Hematopoietic multipotent progenitor cell (in vitro differentiated cells): ENCODE results near the gene POU2F3. TPM values are rescaled to one million over a fixed set of nuclear protein-coding genes. Genes with fewer than 3 reads are reported as not detected.

Experiments used
- DNase-seq, 3 donors: peaks; one replicate each; pipeline ENCODE4 v3.0.0-alpha.2; 2011 to 2015; ENCODE audit warnings: low read depth in 2 of 3, low spot score in 2 of 3
- total RNA-seq: library from RNA; depleted of rRNA; stranded (reverse); fragments of >200 nt; gene quantifications from one replicate; pipeline ENCODE4 v1.2.3, GENCODE V29; 2012

The POU2F3 gene
- total RNA-seq, 1 donor, result not detected

DNA sequence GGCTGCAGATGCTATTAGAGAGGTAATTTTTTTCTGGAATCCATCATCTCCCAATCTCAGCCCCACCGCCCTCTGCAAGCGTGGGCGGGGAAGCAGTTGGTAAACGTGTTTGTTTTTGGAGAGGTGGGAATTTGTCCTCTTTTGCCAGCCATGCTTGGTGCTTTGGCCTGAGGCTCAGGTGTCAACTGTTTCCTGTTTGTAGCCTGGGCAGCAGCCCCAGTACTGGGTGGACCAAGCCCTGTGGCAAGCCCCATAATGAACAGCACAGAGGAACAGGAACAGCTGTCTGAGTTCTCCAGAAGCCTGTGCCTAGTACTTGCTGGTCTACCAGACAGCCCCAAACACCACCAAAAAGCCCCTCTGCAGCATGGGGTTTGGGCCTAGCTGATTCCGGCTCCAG is 39.6 kb downstream of the POU2F3 start:
- no peak for DNase-seq

DNA sequence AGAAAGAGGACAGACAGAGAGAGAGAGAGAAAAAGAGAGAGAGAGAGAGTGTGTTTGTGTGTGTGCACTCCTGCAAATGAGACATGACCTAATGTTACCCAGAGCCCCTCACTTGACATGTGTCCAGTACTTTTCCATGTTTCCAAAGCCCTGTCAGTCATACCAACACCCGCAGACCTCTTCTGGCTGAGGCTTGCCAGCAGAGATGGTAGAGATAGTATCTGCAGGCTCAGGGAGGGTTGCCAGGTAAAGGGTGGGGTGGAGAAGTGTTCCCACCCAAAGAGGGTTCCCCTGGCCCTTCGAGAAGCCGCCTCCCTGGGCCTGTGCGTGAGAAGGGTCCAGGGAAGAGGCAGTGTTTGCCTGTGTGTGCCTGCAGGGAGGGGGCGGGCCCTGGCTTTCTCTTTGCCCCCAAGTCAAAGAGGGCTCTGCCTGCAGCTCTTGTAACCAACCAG is 40.7 kb downstream of the POU2F3 start:
- DNase-seq, result no peak

DNA sequence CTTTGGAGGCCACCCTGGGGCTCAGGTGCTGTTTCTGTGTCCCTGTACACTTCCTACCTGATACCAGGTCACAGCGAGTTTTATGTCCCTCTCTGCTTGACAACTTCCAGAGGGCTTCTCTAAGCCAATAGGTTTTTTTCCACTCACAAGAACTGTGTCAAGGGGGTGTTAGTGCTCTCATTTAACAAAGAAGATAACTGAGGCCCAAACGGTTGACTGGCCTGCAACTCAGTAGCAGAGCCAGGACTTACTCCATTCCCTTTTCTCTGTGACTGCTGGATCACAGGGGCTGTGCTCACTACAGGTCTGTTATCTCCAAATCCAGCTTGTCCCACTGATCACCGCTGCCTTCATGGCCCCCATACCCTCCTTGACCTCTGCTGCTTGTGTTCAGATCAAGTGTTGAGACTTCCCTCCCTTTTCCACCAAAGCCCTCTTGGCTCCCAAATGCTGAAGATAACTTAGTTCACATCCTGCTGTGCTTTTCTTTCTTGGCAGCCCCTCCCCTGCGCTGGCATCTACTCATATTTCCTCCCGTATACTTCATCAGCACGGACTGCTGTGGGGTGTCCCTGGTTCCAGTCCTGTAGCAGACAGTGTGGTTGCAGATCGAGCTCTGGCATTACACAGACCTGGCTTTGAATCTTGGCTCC is 41.3 kb downstream of the POU2F3 start:
- no peak for DNase-seq

DNA sequence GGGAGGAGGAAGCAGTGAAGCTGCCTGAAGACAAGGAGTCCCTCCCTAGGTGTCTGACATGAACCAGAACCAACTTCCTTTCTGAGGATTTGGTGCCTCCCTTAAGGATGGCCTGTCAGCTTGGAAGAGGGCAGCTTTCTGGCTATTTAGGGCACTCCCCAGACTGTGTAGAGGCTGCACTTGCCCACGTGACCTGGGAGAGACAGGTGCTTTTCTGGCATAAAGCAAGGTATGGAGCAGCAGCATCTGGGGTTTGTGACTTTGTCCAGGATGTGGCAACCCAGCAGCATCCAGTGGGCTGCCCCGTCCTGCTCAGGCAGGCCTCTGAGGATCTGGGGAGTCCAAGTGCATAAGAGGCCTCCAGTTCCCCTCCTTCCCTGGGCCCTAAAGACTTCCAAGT is 43.2 kb downstream of the POU2F3 start:
- no peak for DNase-seq

DNA sequence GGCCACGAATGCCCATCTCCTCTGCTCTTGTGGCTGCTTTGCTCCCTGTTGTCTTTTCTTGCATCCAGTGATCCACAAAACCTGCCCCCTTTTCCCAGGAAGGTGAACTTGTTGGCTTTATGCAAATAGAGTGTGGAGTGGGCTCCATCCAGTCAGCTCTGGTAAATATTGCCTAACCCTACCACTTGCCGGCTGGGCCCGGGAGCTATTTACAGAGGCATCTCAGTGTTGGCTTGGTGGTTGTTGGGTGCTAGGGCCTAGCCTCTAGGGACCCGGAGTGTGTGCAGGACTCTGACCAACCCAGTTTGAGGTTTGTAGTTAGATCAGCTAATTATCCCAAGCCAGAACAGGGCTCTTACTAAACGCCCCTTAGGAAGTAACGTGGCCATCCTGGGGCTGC is 44.3 kb downstream of the POU2F3 start:
- no peak for DNase-seq

DNA sequence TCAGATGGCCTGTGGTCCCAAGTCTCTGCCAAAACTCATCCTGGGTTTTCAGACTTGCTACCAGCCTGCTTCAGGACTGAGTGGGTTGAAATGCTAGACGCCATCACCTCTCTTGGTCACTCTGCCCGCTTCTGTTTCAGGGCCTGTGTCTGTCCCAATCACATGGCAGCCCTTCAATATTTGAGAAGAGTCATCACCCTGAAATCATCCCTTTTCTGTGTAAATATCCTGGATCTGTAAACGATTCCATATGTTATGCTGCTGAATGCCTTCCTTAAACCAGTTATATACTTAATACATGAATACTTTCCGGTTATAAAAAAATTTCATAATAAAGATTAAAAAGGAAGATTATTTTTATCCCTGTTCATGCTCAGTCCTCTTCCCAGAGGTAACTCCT is 45.3 kb downstream of the POU2F3 start:
- DNase-seq, result no peak

DNA sequence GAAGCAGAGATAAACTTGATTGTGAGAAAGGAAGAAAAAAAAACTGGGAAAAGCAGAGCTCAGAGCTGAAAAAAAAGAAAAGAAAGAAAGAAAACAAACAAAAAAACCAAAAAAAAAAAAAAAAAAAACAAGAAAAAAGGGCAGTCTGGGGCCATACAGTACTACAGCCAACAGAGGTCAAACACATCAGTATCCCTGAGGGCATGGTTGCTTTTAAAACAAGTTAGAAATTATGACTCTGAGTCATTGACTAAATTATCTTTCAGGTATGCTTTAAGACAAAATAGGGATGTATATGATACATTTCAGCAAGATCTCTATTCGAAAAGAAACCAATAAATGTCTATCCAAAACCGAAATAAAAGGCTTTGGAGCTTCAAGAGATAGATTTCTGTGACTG is 48.1 kb downstream of the POU2F3 start:
- DNase-seq, result no peak

DNA sequence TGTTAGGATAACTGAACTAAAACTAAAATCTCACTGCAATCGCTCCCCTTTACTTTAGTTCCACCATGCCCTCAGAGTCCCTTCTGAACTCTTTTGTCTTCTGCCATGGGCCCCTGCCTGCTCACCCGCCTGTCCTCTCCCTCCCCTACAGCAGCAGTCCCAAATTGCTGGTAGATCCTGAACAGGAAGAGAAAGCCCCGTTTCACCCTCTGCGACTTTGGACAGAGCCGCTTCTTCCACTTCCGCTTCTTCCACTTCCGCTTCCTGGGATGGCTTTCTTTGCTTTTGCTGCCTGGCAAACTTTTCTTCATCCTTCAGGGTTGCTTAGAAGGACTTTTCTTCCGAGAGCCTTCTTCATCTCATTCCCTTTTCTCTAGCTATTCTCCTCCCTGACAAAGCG is 49.5 kb downstream of the POU2F3 start:
- DNase-seq, result no peak

DNA sequence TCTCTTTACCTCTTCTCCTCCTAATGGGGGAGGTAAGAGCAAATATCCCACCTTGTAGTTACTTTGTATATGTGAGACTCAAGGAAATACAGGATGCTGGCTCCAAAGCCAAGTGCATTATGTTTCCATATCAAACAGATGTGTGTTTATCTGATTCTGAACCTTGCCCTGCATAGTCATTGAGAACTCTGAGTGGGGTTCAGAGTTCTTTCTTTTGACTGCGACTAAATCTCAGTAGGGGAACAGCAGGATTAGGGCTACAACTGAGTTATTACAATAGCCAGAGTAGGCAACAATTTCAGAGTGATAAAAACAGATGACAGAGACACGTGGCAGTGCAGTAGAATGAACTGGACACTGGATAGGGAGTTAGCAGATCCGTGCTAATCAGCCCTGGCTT is 51.0 kb downstream of the POU2F3 start:
- no peak for DNase-seq

DNA sequence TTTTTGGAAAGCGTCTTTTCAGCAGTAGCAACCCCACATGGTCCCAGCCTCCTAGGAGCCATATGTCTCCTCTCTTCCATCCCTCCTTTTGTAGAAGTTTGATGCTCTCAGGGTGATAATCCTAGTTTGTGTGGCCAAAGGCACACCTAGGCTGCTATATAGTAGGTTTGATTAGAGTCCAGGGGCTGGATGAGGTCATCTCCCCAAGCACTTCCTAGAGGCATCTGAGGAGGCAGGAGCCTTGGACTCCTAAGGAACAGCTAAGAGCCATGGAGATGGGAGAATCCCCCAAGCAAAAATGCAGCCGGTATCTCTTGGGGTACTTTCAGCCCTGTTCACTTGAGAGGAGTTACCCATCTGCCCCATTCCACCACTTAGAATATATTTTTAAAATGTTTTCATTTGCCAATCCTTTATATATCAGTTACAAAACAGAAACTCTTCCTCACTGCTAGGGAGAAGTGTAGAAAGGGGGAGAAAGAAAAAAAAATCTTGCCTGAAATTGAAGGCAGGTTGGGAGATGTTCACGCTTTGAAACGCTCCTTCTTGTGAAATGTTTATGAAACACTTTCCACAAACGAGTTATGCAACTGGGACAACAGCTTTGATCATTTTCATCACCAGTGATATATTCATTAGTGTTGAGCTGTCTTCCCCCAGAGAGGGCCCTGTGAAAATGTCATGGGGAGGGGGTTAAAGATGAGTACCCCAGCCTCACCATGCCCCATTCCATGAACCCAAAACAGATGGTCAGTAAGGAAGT is 53.3 kb downstream of the POU2F3 start:
- DNase-seq, result no peak

DNA sequence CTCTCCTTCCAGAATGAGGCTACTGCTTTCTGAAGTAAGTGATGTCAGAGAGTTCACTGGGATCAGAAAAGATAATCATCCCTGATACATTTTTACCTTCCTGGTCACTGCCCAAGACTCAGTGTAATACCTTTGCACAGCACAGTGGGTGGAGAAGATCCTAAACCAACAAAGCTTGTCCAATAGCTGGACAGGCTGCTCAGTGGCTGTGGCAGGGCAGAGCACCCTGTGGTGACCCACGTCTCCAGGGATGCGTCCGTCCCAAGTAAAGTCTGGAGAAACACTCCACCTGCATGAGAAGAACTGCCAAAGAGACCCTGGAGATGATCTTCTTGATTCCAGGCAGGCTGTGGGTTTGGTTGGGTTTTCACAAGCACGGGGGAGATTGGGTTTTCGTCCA is 54.2 kb downstream of the POU2F3 start:
- DNase-seq, result no peak

DNA sequence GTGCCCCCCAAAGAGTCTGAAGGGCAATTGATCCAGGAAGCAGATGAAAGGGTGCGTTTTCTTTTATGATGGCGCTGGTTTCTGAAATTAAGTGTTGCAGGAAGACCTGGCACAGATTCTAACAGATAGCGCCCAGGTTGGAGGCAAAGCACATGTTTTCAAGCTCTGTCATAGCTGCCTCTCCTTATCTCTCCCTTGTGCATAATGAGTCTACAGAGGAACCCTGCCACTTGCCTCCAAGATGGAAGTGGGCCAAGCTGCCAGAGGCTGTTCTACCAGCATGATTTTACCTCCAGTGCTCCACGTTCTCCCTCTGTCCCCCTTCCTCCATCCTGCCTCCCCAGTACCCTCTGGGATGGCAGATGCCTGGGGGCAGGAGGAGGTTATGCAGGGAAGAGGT is 55.2 kb downstream of the POU2F3 start:
- no peak for DNase-seq

DNA sequence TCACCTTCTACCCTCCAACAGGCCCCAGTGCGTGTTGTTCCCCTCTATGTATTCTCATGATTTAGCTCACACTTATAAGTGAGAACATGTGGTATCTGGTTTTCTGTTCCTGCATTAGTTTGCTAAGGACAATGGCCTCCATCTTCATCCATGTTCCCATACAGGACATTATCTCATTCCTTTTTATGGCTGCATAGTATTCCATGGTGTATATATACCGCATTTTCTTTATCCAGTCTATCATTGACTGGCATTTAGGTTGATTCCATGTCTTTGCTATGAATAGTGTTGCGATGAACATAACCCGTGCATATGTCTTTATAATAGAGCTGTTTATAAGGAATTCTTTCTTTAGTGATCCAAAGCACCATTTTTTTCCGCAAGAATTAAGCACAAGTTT is 56.6 kb downstream of the POU2F3 start:
- DNase-seq, result no peak

DNA sequence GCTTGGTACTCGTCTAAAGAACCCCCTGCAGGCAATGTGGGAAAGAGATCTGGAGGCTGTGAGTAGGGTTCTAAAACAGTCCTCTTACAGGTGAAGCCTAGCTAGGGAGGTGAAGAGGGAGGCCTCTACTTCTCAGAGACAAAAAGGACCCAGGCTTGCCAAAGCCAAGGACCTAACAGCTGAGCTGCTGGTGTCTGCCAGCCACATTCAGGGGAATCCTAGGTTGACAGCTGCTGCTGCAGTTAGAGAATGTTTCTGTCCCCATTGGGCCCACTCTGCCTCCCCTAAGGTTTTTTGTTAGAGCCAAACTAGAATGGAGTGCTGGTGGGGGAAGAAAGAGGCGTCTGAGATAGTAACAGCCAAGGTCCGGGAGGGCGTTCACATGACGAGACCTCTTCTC is 58.5 kb downstream of the POU2F3 start:
- no peak for DNase-seq

DNA sequence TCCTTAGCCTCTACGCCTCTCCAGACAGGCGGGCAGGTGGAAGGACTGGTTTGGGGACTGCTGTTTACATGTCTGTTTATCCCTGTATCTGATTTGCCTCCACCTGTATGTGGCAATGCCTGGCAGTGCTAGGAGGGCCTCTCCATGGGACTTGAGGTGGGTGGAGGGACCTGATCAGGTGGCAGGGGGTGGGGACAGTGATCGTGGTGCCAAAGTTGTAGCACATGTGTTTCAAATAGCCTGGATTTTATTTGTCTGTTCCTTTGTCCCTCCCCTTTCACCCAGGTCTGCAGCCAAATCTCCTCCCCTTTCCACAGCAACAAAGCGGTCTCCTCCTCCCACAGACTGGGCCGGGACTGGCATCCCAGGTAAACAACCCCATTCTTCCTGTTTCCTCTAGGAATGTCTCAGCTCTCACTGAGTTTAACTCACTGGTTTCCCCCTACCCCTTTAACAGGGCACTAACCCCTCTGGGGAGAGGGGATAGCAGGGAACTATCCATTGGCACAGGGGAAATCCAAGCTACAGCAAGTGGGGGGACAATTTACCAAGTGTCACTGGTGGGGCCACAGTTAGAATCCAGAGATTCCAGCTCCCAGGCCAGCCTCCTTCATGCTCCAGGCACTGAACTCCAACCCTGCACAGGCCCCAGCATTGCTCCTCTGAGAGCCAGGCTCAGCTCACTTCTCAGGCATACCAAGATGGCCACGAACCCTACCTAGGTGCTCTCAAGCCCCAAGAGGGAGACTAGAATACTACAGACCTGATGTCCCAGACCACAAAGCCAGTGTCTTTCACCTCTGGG is 62.3 kb downstream of the POU2F3 start:
- no peak for DNase-seq

DNA sequence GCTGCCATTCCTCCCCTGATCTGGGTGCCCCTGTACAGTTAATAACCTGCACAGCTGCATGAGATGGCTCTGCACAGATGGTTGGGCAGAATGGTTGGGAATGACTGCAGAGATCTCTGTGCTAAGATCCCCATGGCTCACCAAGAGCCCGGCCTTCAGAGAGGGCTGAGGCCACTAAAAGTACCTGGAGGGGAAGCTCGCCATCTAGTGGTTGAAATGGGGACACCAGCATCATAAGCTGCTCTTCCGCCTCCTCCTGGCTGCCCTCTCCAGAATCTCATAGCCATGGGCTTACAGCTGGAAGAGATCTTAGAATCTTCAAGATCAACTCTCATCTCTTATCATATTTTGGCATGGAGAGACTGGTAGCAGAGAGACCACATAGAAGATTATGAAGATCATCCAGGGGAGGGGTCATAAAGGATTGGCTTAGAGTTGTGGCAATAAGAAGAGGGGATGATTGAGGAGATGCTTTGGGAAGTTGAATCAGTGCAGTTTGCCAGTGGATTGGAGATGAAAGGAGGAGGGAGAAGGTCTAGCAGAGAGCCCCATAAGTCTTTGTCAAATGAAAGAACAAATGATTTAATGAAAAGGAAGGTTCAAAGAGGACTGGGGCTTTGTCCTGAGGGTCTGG is 63.2 kb downstream of the POU2F3 start:
- peak in 2 of 3 donors; percentile 68 to 83 for DNase-seq

DNA sequence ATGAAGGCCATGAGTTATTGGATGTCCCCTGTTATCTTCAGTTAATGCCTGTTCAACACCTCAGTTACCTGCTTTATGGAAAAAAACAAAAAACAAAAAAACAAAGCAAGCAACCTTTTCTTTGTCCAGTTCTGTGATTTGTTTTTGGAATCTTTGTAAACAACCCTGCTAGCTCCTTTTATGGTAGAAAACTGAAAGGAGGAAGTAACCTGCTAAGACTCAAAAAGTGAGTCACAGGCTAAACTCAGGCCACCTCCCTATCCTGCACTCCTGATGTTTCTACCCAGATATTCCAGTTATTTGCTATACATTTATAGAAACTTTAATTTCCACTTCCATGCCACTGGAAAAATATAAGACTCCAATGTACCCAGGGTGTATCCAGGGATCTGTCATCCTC is 64.6 kb downstream of the POU2F3 start:
- DNase-seq, result no peak

DNA sequence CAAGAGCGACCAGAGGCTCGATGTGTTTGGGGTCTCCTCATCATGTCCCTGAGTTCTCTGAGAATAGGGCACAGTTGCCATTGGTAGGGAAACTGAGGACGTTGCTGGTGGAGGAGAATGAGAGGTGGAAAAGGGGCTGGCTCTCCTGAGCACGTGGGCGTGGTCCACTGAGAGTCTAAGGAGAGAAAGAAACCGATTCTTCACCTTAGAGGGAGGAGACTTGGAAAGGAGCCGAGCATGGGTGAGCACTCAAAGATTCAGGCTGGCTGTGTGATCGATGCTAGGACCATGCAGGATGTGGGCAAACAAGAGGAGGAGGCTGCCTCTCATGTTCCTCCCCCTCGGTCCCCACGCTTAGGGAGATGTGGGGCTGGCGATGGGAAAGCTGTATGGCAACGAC is 65.3 kb downstream of the POU2F3 start:
- no peak for DNase-seq

DNA sequence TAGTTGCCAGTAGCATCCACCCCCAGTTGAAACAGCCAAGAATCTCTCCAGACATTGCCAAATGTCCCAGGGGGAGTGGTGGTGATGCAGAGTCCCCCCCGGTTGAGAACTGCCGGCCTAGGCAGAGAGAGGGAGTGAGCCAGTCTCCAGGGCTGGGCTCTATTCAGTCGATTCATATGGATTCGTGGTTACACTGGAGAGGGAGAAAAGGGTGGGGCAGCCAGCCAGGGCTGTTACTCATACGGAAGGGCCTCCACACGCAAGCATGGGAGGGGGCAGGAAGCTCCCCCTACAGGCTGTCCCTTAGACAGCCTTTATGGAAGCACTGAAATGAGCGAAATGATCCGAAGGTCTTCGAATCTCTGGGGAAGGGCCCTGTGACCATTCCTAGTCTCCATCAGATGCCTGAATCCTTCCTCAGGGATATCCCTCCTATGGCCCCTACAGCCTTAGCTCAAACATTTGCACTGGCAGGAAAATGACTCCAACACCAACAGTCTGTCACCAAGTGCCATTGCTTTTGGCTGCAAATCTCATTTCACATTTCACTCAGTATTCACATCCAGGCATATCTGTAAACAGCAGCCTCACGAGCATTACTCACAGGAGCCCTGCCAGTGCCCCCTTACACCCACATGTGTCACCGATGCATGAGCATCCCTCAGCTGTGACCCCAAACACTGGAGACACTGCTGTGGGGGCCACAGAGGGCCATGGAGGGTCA is 66.7 kb downstream of the POU2F3 start:
- DNase-seq, result no peak

DNA sequence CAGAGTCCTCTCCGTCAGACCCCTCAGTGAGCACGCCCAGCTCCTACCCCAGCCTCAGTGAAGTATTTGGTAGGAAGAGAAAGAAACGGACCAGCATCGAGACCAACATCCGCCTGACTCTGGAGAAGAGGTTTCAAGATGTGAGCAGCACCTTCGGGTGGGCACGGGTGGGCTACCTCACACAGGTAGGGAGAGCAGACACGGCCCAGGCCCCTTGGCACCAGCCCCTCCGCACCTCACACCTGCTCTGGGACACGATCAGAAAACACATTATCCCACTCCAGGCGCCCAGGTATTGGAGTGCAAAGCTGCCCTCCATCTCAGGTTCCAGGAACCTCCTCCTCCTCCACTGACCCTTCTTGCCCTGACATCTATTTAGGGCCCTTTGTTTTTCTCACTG is 67.5 kb downstream of the POU2F3 start:
- DNase-seq, result no peak

DNA sequence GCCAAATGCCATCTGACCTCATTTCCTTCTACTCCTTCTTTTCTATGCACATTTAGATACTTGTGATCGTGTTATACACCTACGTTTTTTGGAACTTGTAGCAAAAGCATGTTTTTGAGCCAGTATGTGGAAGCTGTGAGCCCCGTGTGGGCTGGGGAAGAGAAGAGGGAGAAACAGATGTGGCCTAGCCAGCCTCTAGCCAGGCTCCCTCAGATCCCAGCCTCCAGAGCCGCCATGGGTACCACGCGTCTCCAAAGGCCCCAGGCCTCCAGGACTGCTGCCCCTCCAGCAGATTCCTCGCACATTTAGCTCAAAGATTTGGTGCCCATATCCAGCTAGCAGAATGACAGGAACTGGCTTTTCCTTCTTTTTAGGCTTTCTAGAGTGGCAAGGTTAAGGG is 68.1 kb downstream of the POU2F3 start:
- DNase-seq, result no peak
